A673 (cell line): ENCODE data around the gene ZSCAN9. TPM values are rescaled to one million over a fixed set of nuclear protein-coding genes. Genes with fewer than 3 reads are reported as not detected.
A peak's percentile ranks its signal among the peaks of the same experiment; 100 is the strongest.

Source experiments
- BruUV-seq: library from RNA; stranded (reverse); fragments of 400-500 nt; replicated peaks from 2 replicates; lab custom pipeline; 2021; lab: Mats Ljungman, UMichigan
- CTCF ChIA-PET: fragments of 300-600 bp; sonication (Branson Sonifier 250); formaldehyde crosslinking; loops from one replicate; lab custom pipeline; 2022; ENCODE audit warnings: antibody characterized with exemption; lab: Charles Lee
- POLR2A ChIA-PET: fragments of 300-600 bp; sonication (Branson Sonifier 250); formaldehyde crosslinking; loops from one replicate; lab custom pipeline; 2022; ENCODE audit warnings: antibody characterized with exemption; ENCODE audit not compliant: low non-redundant PET; lab: Charles Lee
- DNase-seq: peaks from one replicate; pipeline ENCODE4 v3.0.0-alpha.2; 2015; ENCODE audit warnings: low spot score
- H3K27ac ChIP-seq: fragments of 200-600 bp; sonication (generic); 2 replicates; pipeline ENCODE4 v1.5.1; 2016; ENCODE audit warnings: mixed run types, low read depth, mild to moderate bottlenecking, mixed read lengths, antibody characterized with exemption, low read length; ENCODE audit not compliant: poor library complexity, severe bottlenecking
- H3K27me3 ChIP-seq: fragments of 200-600 bp; sonication (generic); replicated peaks from 2 replicates; pipeline ENCODE4 v1.6.1; 2017; ENCODE audit warnings: mixed run types, low read depth, mild to moderate bottlenecking, mixed read lengths, antibody characterized with exemption, low read length; ENCODE audit not compliant: insufficient read depth, poor library complexity
- H3K36me3 ChIP-seq: fragments of 200-600 bp; sonication (generic); 2 replicates; pipeline ENCODE4 v1.6.1; 2016; ENCODE audit warnings: mixed run types, mild to moderate bottlenecking, mixed read lengths, antibody characterized with exemption, low read length; ENCODE audit not compliant: insufficient read depth, poor library complexity, severe bottlenecking
- H3K4me1 ChIP-seq: fragments of 200-600 bp; sonication (generic); 2 replicates; pipeline ENCODE4 v1.6.1; 2017; ENCODE audit warnings: mixed run types, mild to moderate bottlenecking, mixed read lengths, antibody characterized with exemption, low read length; ENCODE audit not compliant: insufficient read depth, poor library complexity, severe bottlenecking
- H3K4me3 ChIP-seq: fragments of 200-600 bp; sonication (generic); 2 replicates; pipeline ENCODE4 v1.5.1; 2016; ENCODE audit warnings: low read depth, mixed run types, mild to moderate bottlenecking, mixed read lengths, low read length; ENCODE audit not compliant: poor library complexity, severe bottlenecking
- H3K9me3 ChIP-seq: fragments of 200-600 bp; sonication (generic); 2 replicates; pipeline ENCODE4 v1.6.1; 2016; ENCODE audit warnings: mixed run types, low read depth, mild to moderate bottlenecking, mixed read lengths, antibody characterized with exemption, low read length; ENCODE audit not compliant: poor library complexity, severe bottlenecking
- CTCF ChIP-seq: fragments of 300-800, 200-600 bp; sonication (generic); conservative IDR thresholded peaks from 2 replicates; pipeline ENCODE4 v1.5.1; 2017; ENCODE audit warnings: low read depth, mild to moderate bottlenecking, antibody characterized with exemption, low read length, moderate library complexity, mixed read lengths
- EZH2 ChIP-seq: fragments of 200-600 bp; sonication (generic); IDR thresholded peaks from 2 replicates; pipeline ENCODE4 v1.6.1; 2017; ENCODE audit warnings: borderline replicate concordance, low read depth, mild to moderate bottlenecking, mixed read lengths, antibody characterized with exemption, low read length; ENCODE audit not compliant: poor library complexity, severe bottlenecking
- intact Hi-C: fragments of 100-400 bp; cut with micrococcal nuclease; formaldehyde crosslinking; loops from one replicate; pipeline ENCODE4 v1.10.0; 2022; ENCODE audit not compliant: unreplicated experiment
- total RNA-seq: library from RNA; stranded (reverse); gene quantifications from 2 replicates; pipeline ENCODE4 v1.2.3, GENCODE V29; 2021

The ZSCAN9 gene
- total RNA-seq, 1 experiment from 2014 or later = 13.3 TPM

- TF ChIP-seq EZH2 (no peak), CTCF (no peak)
- BruUV-seq = TSS peak; percentile 95
- H3K27ac ChIP-seq = peak overlapping the region; percentile 79
- ChIA-PET CTCF (no interaction called here), POLR2A (no interaction called here)
- no peak for DNase-seq
- no peaks in the 10 kb centered on the region for H3K36me3 ChIP-seq
- H3K4me1 ChIP-seq = peaks cover 11% of the 10 kb centered on the region
- intact Hi-C loops = loop anchor here (2.0 kb wide), 2 partner anchors 14 to 82 kb away; partner anchors contain the start of genes ZKSCAN3 and ZKSCAN4
- peak overlapping the region; percentile 69 for H3K4me3 ChIP-seq
- no peaks in the 10 kb centered on the region for H3K27me3 ChIP-seq
- H3K9me3 ChIP-seq = no peaks in the 10 kb centered on the region
Observed at GRCh38 chr6:28266563-28266961, 41.5 kb downstream of the ZSCAN9 start.

GRCh38 chr6:28266962-28267694 is 42.1 kb downstream of the ZSCAN9 start, which contains the start of gene ZSCAN26:
Gene ZSCAN26 (plus strand): TSS chr6:28267143. CDS start chr6:28271920, 4,777 bp downstream.
- BruUV-seq = no TSS peak
- TF ChIP-seq EZH2 (no peak), CTCF (no peak)
- Histone ChIP-seq H3K27ac (peak within 1 kb of the TSS; percentile 79), H3K4me1 (peaks cover 11% of the 10 kb centered on the region), H3K36me3 (peaks cover under 1% of the 10 kb centered on the region), H3K27me3 (no peaks in the 10 kb centered on the region), H3K4me3 (peak within 1 kb of the TSS; percentile 69), H3K9me3 (no peaks in the 10 kb centered on the region)
- ChIA-PET POLR2A (no interaction called here), CTCF (no interaction called here)
- peak; percentile 93 for DNase-seq
- intact Hi-C loops = loop anchor here (2.0 kb wide), 2 partner anchors 14 to 82 kb away; partner anchors contain the start of genes ZKSCAN3 and ZKSCAN4

GRCh38 chr6:28267695-28268059 is 42.6 kb downstream of the ZSCAN9 start:
- H3K4me1 ChIP-seq = peaks cover 11% of the 10 kb centered on the region
- intact Hi-C loops = loop anchor here (2.0 kb wide), 2 partner anchors 15 to 81 kb away; partner anchors contain the start of genes ZKSCAN3 and ZKSCAN4
- peak overlapping the region; percentile 69 for H3K4me3 ChIP-seq
- POLR2A ChIA-PET = no interaction called here
- H3K36me3 ChIP-seq = peaks cover 6% of the 10 kb centered on the region
- CTCF ChIA-PET = no interaction called here
- no peaks in the 10 kb centered on the region for H3K27me3 ChIP-seq
- no peak for TF ChIP-seq EZH2
- no peak for TF ChIP-seq CTCF
- TSS peak; percentile 73 for BruUV-seq
- no peaks in the 10 kb centered on the region for H3K9me3 ChIP-seq
- H3K27ac ChIP-seq = peak overlapping the region; percentile 79
- no peak for DNase-seq
